HG03060 (cell line): ENCODE measurements around the gene SHKBP1.

Source experiments
- ATAC-seq: cut with Tn5 transposase; IDR thresholded peaks from one replicate; pipeline ENCODE4 v1.9.1; 2021; ENCODE audit warnings: low read depth, moderate number of reproducible peaks; ENCODE audit not compliant: unreplicated experiment

The SHKBP1 gene

DNA sequence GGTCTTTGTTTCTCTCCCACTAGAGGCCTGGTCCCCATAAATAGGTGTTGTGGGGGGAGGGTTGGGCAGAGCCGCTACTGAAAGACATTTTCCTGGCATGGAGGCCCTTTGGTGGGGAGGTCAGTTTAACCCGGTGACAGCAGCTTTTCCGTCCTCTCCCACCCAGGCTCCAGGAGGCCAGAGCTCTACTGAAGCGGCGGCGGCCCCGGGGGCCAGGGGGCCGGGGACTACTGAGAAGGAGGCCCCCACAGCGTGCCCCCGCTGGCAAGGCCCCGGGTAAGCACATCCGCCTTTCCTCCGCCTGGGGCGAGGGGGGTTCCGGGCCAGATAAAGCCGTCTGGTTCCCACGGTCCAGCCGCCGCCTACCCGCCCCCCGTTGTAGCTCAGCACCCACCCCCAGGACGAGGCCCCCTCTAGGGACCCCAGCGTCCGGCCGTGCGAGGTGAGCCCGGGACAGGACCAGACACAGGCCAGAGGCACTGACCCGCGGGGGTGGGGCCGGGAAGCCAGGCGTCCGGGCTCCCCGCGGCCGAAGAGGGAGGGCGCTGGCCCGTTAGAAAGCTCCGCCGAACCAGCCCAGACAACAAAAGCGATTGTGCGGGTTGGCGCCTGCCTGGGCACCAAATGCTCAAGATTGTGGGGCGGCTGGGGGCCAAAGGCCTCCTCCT, 23.4 kb downstream of the SHKBP1 start:
- ATAC-seq = no peak

DNA sequence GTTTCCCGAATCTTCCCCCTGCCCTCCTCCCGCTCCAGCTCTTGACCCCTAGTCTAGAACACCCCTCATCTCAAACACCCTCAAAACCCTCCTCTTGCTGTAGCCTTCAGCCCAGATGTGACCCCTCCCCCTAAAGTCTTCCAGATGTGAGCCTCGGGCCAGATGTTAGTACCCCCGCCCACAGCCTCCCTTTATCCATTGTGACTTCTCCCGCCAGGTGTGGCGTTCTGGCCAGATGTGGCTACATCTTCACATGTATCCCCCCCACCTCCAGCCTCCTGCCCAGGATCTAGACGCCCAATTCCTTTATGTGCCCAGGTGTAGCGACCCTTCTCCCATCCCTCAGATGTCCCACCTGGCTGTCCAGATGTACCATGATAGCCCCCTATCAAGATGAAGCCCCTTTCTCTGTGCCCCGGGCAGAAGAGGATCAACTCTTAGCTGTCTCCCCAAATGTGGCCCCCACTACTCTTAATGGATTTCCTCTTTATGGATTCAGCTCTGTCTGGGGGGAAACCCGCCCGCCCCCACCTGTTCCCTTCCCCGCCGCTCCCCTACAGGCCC, 24.0 kb downstream of the SHKBP1 start:
- ATAC-seq = no peak

DNA sequence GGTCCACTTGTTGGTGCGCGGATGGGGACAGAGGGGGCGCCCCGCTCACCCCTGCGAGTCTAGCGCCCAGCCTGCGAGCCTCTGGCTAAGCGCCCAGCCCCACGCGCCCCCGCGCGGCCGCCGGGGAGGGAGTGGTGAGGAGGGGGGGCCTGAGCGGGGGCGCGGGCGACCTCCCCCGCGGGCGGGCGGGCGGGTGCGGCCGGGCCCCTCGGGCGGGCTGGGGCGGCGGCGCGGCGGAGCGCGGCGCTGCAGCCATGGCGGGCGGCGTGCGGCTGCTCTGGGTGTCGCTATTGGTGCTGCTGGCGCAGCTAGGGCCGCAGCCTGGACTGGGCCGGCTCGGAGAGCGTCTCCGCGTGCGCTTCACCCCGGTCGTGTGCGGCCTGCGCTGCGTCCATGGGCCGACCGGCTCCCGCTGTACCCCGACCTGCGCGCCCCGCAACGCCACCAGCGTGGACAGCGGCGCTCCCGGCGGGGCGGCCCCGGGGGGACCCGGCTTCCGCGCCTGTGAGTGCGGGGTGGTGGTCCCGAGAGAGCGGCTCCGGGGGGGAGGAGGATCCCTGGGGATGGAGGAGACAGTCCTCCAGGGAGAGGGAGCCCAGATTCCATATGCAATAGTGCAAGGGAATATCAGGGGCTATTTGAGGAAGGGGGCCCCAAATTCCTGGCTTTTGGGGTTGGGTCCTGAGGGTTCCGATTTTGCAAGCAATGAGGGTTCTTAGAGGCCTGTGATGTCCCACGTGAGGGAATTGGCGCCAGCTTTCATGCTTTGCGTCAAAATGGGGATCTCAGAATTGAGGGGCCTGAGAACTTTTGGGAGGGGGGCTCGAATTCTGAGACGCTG, 24.7 kb downstream of the SHKBP1 start, which contains the start of gene LTBP4:
Gene LTBP4 (plus strand): TSS at position 236 of the 841 bp plus-strand sequence. CDS start 19 bp downstream, at position 255.
- ATAC-seq = no peak

DNA sequence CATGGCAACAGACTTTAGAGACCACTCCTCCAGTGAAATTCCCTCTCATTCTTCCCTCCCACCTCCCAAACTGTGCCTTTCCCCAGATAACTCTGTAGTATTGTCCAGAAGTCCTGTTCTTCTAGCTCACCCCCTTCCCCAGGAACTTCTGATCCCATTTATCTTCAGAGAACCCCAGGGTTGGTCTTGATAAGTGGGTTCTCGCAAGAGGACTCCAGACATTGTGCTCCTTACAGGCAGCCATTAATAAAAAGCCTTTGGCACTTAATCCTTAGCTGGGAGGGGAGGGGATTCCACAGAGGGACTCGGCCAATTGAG, 26.4 kb downstream of the SHKBP1 start:
- no peak for ATAC-seq

DNA sequence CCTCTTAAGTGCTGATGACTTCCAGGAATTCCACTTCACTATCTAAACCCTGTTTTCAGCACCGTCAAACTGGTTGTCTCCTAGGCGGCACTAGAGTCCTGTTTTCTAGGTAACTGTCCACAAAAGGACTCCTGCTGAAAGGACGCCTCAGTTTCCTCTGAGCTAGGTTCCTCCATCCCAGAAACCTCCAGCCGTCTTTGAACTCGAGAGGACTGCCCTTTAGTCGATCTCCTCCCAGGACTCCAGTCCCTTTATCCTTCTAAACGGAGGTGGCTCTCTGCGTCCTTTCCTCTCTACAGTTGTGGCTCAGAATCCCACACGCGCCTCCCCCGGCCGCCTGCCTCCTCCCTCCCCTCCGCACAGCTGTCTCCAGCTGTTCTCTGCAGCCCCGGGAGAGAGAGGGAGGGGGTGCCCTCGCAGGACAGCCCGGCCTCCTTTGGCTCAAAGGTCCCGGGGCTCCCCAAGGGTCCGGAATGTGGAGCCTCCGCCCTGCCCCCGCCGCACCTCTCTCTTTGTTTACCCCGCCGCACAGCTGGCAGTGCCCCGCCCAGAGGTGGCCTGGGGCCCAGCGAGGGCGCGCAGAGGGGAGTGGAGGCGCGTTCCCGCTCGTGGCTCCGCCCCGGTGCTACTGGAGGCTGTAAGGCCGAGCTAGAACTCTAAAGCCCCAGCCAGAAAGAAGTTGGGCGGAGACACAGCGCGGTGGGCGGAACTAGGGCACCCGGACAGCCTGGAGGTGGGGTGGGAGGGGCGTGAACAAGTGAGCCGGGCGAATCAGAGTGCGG, 26.9 kb downstream of the SHKBP1 start:
- no peak for ATAC-seq

DNA sequence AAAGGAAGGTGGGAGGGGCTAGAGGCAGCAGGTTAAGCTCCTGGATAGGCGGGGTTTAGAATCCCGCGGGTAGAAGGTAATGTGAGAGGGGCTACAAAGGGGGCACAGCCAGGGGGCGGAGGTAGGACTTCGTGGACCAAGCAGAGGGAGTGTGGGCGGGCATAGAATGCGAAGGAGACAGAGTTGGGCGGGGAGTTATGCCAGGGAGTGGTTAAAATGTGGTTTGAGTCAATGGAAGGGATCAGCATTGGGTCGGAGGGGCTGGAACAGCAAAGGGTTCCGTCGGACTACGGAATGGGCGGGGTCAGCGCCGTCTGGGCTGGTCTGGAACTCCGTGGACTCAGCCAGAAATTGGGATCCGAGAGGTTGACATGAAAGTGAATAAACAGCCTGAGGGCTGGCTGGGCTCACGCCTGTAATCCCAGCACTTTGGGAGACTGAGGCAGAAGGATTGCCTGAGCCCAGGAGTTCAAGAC, 27.5 kb downstream of the SHKBP1 start:
- no peak for ATAC-seq

DNA sequence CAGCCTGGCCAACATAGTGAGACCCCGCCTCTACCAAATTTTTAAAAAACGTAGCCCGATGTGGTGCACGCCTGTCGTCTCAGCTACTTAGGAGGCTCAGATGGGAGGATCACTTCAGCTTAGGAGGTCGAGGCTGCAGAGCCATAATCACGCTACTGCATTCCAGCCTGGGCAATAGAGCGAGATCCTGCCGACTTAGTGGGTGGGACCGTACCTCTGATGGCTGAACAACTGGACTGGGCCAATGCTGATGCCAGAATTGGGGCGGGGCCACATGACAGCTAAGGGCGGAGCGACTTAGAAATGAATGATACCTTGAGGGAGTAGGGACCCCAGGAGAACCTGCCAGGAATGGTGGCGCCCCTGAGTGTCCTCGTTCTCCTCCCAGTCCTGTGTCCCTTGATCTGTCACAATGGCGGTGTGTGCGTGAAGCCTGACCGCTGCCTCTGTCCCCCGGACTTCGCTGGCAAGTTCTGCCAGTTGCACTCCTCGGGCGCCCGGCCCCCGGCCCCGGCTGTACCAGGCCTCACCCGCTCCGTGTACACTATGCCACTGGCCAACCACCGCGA, 28.1 kb downstream of the SHKBP1 start:
- ATAC-seq = no peak

DNA sequence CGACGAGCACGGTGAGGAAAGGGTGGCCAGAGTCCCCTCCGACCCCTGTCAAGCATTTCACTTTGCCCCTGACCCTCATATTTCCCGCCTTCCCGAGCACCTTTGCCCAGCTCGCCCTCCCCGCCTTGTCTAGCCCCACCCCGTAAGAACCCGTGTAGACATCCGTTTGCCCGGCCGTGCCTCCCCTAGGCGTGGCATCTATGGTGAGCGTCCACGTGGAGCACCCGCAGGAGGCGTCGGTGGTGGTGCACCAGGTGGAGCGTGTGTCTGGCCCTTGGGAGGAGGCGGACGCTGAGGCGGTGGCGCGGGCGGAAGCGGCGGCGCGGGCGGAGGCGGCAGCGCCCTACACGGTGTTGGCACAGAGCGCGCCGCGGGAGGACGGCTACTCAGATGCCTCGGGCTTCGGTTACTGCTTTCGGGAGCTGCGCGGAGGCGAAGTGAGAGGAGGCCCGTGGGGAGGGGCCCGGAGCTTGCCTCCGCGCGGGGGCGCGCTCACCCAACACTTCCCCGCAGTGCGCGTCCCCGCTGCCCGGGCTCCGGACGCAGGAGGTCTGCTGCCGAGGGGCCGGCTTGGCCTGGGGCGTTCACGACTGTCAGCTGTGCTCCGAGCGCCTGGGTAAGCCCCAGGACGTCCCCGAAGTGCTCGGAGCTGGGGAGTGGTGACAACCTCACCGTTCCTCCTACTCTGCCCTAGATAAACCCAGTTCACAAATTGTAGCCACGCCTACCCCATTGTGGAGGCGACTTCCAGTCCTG, 28.7 kb downstream of the SHKBP1 start:
- no peak for ATAC-seq

DNA sequence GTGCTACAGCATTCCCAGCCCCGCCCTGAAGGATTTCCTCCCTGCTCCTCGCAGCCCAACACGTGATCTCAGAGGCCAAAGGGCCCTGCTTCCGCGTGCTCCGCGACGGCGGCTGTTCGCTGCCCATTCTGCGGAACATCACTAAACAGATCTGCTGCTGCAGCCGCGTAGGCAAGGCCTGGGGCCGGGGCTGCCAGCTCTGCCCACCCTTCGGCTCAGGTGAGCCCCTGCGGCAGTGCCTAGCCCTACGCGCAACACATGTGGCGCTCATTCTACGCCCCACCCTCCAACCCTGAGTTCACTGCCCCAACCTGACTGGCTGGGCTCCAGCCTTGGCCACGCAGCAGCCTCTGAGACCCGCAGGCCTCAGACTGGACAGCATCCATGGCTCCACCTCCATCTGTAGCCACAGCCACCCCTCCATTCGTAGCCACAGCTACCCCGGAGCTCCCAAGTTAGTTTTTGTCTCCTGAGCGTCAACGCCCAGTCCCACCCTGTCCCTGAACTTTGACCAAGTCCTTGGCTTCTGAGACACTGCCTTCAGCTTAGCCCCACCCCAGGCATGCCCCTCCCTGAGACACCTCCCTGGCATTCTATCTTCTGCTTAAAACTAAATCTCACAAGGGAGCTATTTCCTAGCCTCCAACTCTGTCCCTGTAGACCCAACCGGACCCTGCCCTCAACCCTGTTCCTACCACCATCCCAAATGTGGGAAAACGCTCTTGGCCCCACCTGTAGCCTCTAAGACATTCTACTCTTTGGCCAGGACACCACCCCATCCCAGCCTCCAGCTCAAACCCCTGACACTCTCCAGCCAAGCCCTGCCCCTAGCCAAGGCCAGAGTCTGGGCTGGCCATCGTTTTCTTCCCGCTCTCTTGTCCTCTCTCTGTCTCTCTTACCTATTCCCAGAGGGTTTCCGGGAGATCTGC, 30.9 kb downstream of the SHKBP1 start:
- ATAC-seq = no peak

DNA sequence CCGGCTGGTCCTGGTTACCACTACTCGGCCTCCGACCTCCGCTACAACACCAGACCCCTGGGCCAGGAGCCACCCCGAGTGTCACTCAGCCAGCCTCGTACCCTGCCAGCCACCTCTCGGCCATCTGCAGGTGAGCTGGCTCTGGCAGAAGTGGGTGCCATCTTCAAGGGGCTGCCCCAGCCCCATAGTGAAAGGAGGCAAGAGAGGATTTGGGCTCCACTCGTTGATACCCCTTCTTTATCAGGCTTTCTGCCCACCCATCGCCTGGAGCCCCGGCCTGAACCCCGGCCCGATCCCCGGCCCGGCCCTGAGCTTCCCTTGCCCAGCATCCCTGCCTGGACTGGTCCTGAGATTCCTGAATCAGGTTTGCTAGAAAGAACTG, 31.6 kb downstream of the SHKBP1 start:
- no peak for ATAC-seq

DNA sequence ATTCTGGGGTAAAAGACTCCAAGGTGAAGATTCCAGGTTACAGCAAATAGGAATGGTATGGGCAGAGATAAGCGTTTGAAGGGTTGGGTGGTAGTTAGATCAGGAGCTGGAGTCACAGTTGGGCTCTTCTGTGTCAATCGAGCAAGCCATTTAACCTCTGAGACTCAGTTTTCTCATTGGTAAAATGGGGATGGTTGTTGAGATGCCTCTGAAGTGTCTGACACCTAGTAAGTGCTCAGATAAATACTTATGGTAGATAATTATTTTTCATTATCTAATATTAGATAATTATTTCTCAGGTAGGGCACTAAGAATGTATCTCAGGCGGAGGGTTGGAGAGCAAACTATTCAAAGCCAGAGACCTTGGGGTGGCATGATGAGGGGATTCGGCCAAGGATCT, 32.3 kb downstream of the SHKBP1 start:
- ATAC-seq = no peak

DNA sequence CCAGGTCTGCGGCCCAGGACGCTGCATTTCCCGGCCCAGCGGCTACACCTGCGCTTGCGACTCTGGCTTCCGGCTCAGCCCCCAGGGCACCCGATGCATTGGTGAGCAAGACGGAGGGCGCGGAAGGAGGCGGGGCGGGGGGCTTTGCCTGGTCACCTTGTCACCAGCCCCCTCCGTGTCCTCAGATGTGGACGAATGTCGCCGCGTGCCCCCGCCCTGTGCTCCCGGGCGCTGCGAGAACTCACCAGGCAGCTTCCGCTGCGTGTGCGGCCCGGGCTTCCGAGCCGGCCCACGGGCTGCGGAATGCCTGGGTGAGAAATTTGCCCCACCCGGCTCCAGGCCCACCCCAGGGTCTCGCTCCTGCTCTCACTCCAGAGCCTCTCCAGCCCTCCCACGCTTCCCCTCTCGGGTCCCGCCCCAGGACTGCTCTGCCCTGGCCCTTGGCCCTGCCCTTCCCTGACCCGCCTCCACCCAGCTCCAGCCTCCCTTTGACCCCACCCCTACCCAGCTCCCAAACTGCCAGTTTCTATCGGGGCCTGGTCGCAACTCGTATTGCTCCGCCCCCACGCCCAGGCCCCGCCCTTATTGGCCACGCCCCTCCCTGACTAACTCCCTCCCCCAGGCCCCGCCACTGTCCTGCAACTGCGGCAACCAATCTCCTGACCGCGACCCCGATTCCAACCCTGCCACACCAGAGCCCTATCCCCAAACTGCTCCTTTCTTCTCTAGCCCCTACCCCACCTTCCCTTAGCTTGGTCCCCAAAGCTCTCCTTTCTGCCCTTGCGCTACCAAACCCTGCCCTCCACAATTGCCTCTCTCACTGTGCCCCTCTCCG, 33.1 kb downstream of the SHKBP1 start:
- no peak for ATAC-seq

DNA sequence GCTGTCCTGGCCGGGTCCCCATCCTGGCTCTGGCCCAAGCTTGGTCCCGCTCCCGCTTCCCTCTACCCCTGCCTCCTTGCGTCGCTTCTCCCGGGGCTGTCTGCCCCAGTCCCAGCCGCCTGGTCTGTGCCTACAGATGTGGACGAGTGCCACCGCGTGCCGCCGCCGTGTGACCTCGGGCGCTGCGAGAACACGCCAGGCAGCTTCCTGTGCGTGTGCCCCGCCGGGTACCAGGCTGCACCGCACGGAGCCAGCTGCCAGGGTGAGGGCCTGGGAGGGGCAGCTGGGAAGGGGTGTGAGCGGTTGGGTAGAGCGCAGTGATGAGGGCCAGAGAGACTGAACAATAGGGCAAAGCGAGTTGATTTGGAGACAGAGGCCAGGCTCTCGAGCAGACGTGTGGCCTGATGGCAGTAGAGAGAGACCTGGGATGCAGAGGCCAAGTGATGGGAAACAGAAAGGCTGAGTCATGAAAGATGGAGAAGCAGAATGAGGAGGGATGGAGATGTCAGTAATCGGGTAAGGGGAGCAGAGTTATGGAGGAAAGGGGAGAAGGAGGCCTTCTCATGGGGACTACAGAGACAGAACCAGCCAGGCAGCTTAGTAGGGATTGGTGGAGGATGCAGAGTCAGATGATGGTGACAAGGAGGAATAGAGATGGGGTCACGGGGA, 33.9 kb downstream of the SHKBP1 start:
- ATAC-seq = no peak

DNA sequence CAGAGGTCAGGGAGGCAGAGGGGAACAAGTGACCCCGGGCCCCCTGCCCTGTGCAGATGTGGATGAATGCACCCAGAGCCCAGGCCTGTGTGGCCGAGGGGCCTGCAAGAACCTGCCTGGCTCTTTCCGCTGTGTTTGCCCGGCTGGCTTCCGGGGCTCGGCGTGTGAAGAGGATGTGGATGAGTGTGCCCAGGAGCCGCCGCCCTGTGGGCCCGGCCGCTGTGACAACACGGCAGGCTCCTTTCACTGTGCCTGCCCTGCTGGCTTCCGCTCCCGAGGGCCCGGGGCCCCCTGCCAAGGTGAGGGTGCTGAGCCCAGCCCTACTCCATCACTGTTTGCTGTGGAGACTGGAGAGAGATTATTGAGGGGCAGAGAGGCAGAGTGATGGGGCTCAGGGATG, 34.4 kb downstream of the SHKBP1 start:
- ATAC-seq = no peak

DNA sequence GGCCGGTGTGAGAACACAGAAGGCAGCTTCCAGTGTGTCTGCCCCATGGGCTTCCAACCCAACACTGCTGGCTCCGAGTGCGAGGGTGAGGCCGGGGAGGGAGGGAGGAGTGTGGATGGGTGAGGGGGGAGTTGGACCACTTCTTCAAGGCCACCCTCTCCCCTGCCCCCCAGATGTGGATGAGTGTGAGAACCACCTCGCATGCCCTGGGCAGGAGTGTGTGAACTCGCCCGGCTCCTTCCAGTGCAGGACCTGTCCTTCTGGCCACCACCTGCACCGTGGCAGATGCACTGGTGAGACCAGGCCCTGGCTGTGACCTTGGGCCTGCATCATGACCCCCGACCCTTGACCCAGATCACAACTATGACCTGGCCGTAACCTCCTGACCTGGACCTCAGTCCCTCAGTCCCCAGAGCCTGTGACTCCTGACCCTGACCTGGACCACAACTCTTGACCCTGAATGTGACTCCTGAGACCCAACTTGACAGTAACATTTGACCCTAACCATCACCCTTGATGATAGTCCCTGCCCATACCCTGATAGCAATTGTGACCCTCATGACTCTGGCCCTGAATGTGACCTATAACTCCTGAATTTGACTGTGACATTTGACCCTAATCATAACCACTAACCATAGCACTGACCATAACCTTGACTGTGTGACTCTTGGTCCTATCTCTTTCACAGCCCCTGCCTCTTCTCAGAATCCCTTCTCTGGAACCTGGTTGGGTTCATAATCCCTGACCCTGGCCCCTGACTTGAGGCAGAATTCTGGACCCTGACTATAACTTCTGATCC, 35.4 kb downstream of the SHKBP1 start:
- ATAC-seq = no peak

DNA sequence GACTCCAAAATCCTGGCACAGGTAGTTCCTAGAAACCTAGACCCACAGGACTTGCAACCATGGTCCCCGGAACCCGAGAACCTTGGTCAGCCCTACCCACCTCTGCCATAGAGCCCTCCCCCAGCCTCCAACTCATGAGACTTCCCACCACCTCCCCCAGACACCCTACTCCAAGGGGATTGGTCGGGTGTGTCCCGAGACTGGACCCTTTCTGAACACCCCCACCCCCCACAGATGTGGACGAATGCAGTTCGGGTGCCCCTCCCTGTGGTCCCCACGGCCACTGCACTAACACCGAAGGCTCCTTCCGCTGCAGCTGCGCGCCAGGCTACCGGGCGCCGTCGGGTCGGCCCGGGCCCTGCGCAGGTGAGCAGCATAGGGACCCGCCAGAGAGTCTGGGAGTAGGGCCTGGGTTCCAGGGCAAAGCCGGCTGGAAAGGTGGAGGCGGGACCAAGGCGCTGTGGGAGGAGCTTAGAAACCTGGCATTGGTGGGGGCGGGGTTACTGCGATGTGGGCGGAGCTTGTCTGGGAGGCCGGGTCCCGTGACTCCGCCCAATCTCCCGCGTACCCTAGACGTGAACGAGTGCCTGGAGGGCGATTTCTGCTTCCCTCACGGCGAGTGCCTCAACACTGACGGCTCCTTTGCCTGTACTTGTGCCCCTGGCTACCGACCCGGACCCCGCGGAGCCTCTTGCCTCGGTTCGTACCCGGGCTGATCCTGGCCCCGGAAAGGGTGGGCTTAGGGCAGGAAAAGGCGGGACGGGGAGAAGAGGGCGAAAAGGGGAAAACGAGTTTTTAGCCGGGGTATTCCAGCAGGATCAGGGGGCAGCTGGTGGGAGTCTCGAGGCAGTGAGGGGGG, 36.4 kb downstream of the SHKBP1 start:
- no peak for ATAC-seq
